ENCODE data around the gene FRYL.

Gene FRYL

GRCh38 chr4:48602763-48603162, 177.3 kb downstream of the FRYL start:
- peaks cover 16% of the 10 kb centered on the region in 2 donors for H3K36me3 ChIP-seq (ENCODE audit: control insufficient read depth in 2 of 2, insufficient read depth in 2 of 2, low read length in 2 of 2)

GRCh38 chr4:48602222-48602621, 177.9 kb downstream of the FRYL start:
- Histone ChIP-seq H3K9ac (ENCODE audit: low read depth in 1 of 2, low read length in 2 of 2) (peak overlapping the region in 1 of 2 donors; percentile 25), H3K4me1 (ENCODE audit: control insufficient read depth in 2 of 2, insufficient read depth in 2 of 2, low read length in 2 of 2) (peaks cover 15 to 40% of the 10 kb centered on the region in 2 donors), H3K4me3 (ENCODE audit: low read length in 2 of 2) (peak overlapping the region in 1 of 2 donors; percentile 17), H3K27ac (ENCODE audit: low read depth in 2 of 2, low read length in 2 of 2) (peak overlapping the region; percentile 27 to 80), H3K9me3 (ENCODE audit: control insufficient read depth in 2 of 2, low read length in 2 of 2) (no peaks in the 10 kb centered on the region), H3K27me3 (ENCODE audit: control insufficient read depth in 2 of 2, insufficient read depth in 2 of 2, low read length in 2 of 2) (no peaks in the 10 kb centered on the region), H3K36me3 (ENCODE audit: control insufficient read depth in 2 of 2, insufficient read depth in 2 of 2, low read length in 2 of 2) (peaks cover 14 to 18% of the 10 kb centered on the region in 2 donors)

More at GRCh38 chr4:48602763-48603162, 177.3 kb downstream of the FRYL start:
- Histone ChIP-seq H3K4me1 (ENCODE audit: control insufficient read depth in 2 of 2, insufficient read depth in 2 of 2, low read length in 2 of 2) (peaks cover 15 to 40% of the 10 kb centered on the region in 2 donors), H3K27me3 (ENCODE audit: control insufficient read depth in 2 of 2, insufficient read depth in 2 of 2, low read length in 2 of 2) (no peaks in the 10 kb centered on the region), H3K4me3 (ENCODE audit: low read length in 2 of 2) (peak overlapping the region in 1 of 2 donors; percentile 15), H3K9ac (ENCODE audit: low read depth in 1 of 2, low read length in 2 of 2) (no peak overlapping the region), H3K27ac (ENCODE audit: low read depth in 2 of 2, low read length in 2 of 2) (peak overlapping the region; percentile 28 to 80), H3K9me3 (ENCODE audit: control insufficient read depth in 2 of 2, low read length in 2 of 2) (no peaks in the 10 kb centered on the region)

GRCh38 chr4:48596336-48596735, 183.7 kb downstream of the FRYL start:
- Histone ChIP-seq H3K4me1 (ENCODE audit: control insufficient read depth in 2 of 2, insufficient read depth in 2 of 2, low read length in 2 of 2) (peaks cover 2 to 12% of the 10 kb centered on the region in 2 donors), H3K27me3 (ENCODE audit: control insufficient read depth in 2 of 2, insufficient read depth in 2 of 2, low read length in 2 of 2) (no peaks in the 10 kb centered on the region), H3K27ac (ENCODE audit: low read depth in 2 of 2, low read length in 2 of 2) (no peak overlapping the region), H3K36me3 (ENCODE audit: control insufficient read depth in 2 of 2, insufficient read depth in 2 of 2, low read length in 2 of 2) (peaks cover 34 to 44% of the 10 kb centered on the region in 2 donors), H3K9me3 (ENCODE audit: control insufficient read depth in 2 of 2, low read length in 2 of 2) (no peaks in the 10 kb centered on the region), H3K4me3 (ENCODE audit: low read length in 2 of 2) (no peak overlapping the region), H3K9ac (ENCODE audit: low read depth in 1 of 2, low read length in 2 of 2) (no peak overlapping the region)

- H3K27ac ChIP-seq (ENCODE audit: low read depth in 2 of 2, low read length in 2 of 2), result no peak overlapping the region
Observed at GRCh38 chr4:48594180-48594579, 185.9 kb downstream of the FRYL start.

GRCh38 chr4:48591372-48591771, 188.7 kb downstream of the FRYL start:
- Histone ChIP-seq H3K9ac (ENCODE audit: low read depth in 1 of 2, low read length in 2 of 2) (no peak overlapping the region), H3K4me1 (ENCODE audit: control insufficient read depth in 2 of 2, insufficient read depth in 2 of 2, low read length in 2 of 2) (peaks cover 2 to 4% of the 10 kb centered on the region in 2 donors), H3K9me3 (ENCODE audit: control insufficient read depth in 2 of 2, low read length in 2 of 2) (no peaks in the 10 kb centered on the region), H3K4me3 (ENCODE audit: low read length in 2 of 2) (no peak overlapping the region), H3K36me3 (ENCODE audit: control insufficient read depth in 2 of 2, insufficient read depth in 2 of 2, low read length in 2 of 2) (peaks cover 48 to 64% of the 10 kb centered on the region in 2 donors), H3K27ac (ENCODE audit: low read depth in 2 of 2, low read length in 2 of 2) (no peak overlapping the region), H3K27me3 (ENCODE audit: control insufficient read depth in 2 of 2, insufficient read depth in 2 of 2, low read length in 2 of 2) (no peaks in the 10 kb centered on the region)

More at GRCh38 chr4:48594180-48594579, 185.9 kb downstream of the FRYL start:
- Histone ChIP-seq H3K4me3 (ENCODE audit: low read length in 2 of 2) (no peak overlapping the region), H3K9me3 (ENCODE audit: control insufficient read depth in 2 of 2, low read length in 2 of 2) (no peaks in the 10 kb centered on the region), H3K4me1 (ENCODE audit: control insufficient read depth in 2 of 2, insufficient read depth in 2 of 2, low read length in 2 of 2) (peaks cover 0 to 4% of the 10 kb centered on the region in 2 donors), H3K9ac (ENCODE audit: low read depth in 1 of 2, low read length in 2 of 2) (no peak overlapping the region), H3K27me3 (ENCODE audit: control insufficient read depth in 2 of 2, insufficient read depth in 2 of 2, low read length in 2 of 2) (no peaks in the 10 kb centered on the region), H3K36me3 (ENCODE audit: control insufficient read depth in 2 of 2, insufficient read depth in 2 of 2, low read length in 2 of 2) (peaks cover 38 to 57% of the 10 kb centered on the region in 2 donors)

GRCh38 chr4:48590884-48591283, 189.2 kb downstream of the FRYL start:
- Histone ChIP-seq H3K9me3 (ENCODE audit: control insufficient read depth in 2 of 2, low read length in 2 of 2) (no peaks in the 10 kb centered on the region), H3K4me1 (ENCODE audit: control insufficient read depth in 2 of 2, insufficient read depth in 2 of 2, low read length in 2 of 2) (peaks cover 2 to 4% of the 10 kb centered on the region in 2 donors), H3K27ac (ENCODE audit: low read depth in 2 of 2, low read length in 2 of 2) (peak overlapping the region in 1 of 2 donors; percentile 21), H3K4me3 (ENCODE audit: low read length in 2 of 2) (no peak overlapping the region), H3K9ac (ENCODE audit: low read depth in 1 of 2, low read length in 2 of 2) (no peak overlapping the region), H3K27me3 (ENCODE audit: control insufficient read depth in 2 of 2, insufficient read depth in 2 of 2, low read length in 2 of 2) (no peaks in the 10 kb centered on the region), H3K36me3 (ENCODE audit: control insufficient read depth in 2 of 2, insufficient read depth in 2 of 2, low read length in 2 of 2) (peaks cover 51 to 65% of the 10 kb centered on the region in 2 donors)

GRCh38 chr4:48589098-48589445, 191.0 kb downstream of the FRYL start:
- Histone ChIP-seq H3K36me3 (ENCODE audit: control insufficient read depth in 2 of 2, insufficient read depth in 2 of 2, low read length in 2 of 2) (peaks cover 59 to 67% of the 10 kb centered on the region in 2 donors), H3K27ac (ENCODE audit: low read depth in 2 of 2, low read length in 2 of 2) (no peak overlapping the region)

GRCh38 chr4:48588230-48589097, 191.6 kb downstream of the FRYL start:
- peaks cover 2 to 4% of the 10 kb centered on the region in 2 donors for H3K4me1 ChIP-seq (ENCODE audit: control insufficient read depth in 2 of 2, insufficient read depth in 2 of 2, low read length in 2 of 2)
- H3K9ac ChIP-seq (ENCODE audit: low read depth in 1 of 2, low read length in 2 of 2), result no peak overlapping the region
- H3K4me3 ChIP-seq (ENCODE audit: low read length in 2 of 2), result no peak overlapping the region
- H3K27me3 ChIP-seq (ENCODE audit: control insufficient read depth in 2 of 2, insufficient read depth in 2 of 2, low read length in 2 of 2), result no peaks in the 10 kb centered on the region
- H3K9me3 ChIP-seq (ENCODE audit: control insufficient read depth in 2 of 2, low read length in 2 of 2), result no peaks in the 10 kb centered on the region
- H3K36me3 ChIP-seq (ENCODE audit: control insufficient read depth in 2 of 2, insufficient read depth in 2 of 2, low read length in 2 of 2), result peaks cover 59 to 68% of the 10 kb centered on the region in 2 donors
- no peak overlapping the region for H3K27ac ChIP-seq (ENCODE audit: low read depth in 2 of 2, low read length in 2 of 2)

More at GRCh38 chr4:48589098-48589445, 191.0 kb downstream of the FRYL start:
- Histone ChIP-seq H3K9me3 (ENCODE audit: control insufficient read depth in 2 of 2, low read length in 2 of 2) (no peaks in the 10 kb centered on the region), H3K9ac (ENCODE audit: low read depth in 1 of 2, low read length in 2 of 2) (no peak overlapping the region), H3K27me3 (ENCODE audit: control insufficient read depth in 2 of 2, insufficient read depth in 2 of 2, low read length in 2 of 2) (no peaks in the 10 kb centered on the region), H3K4me3 (ENCODE audit: low read length in 2 of 2) (no peak overlapping the region), H3K4me1 (ENCODE audit: control insufficient read depth in 2 of 2, insufficient read depth in 2 of 2, low read length in 2 of 2) (peaks cover 2 to 4% of the 10 kb centered on the region in 2 donors)

- Histone ChIP-seq H3K4me1 (ENCODE audit: control insufficient read depth in 2 of 2, insufficient read depth in 2 of 2, low read length in 2 of 2) (peaks cover 0 to 2% of the 10 kb centered on the region in 2 donors), H3K27ac (ENCODE audit: low read depth in 2 of 2, low read length in 2 of 2) (no peak overlapping the region), H3K4me3 (ENCODE audit: low read length in 2 of 2) (no peak overlapping the region), H3K27me3 (ENCODE audit: control insufficient read depth in 2 of 2, insufficient read depth in 2 of 2, low read length in 2 of 2) (no peaks in the 10 kb centered on the region), H3K9me3 (ENCODE audit: control insufficient read depth in 2 of 2, low read length in 2 of 2) (no peaks in the 10 kb centered on the region), H3K36me3 (ENCODE audit: control insufficient read depth in 2 of 2, insufficient read depth in 2 of 2, low read length in 2 of 2) (peaks cover 71 to 74% of the 10 kb centered on the region in 2 donors), H3K9ac (ENCODE audit: low read depth in 1 of 2, low read length in 2 of 2) (no peak overlapping the region)
Observed at GRCh38 chr4:48585401-48585800, 194.7 kb downstream of the FRYL start.

GRCh38 chr4:48578132-48578968, 201.7 kb downstream of the FRYL start:
- Histone ChIP-seq H3K4me3 (ENCODE audit: low read length in 2 of 2) (no peak overlapping the region), H3K4me1 (ENCODE audit: control insufficient read depth in 2 of 2, insufficient read depth in 2 of 2, low read length in 2 of 2) (no peaks in the 10 kb centered on the region), H3K9ac (ENCODE audit: low read depth in 1 of 2, low read length in 2 of 2) (no peak overlapping the region), H3K27me3 (ENCODE audit: control insufficient read depth in 2 of 2, insufficient read depth in 2 of 2, low read length in 2 of 2) (no peaks in the 10 kb centered on the region), H3K27ac (ENCODE audit: low read depth in 2 of 2, low read length in 2 of 2) (no peak overlapping the region), H3K36me3 (ENCODE audit: control insufficient read depth in 2 of 2, insufficient read depth in 2 of 2, low read length in 2 of 2) (peaks cover 55 to 61% of the 10 kb centered on the region in 2 donors), H3K9me3 (ENCODE audit: control insufficient read depth in 2 of 2, low read length in 2 of 2) (no peaks in the 10 kb centered on the region)

All from mucosa of rectum (tissue), 2 donors.